HepG2 (cell line): ENCODE measurements around the gene PWP1. TPM values are rescaled to one million over a fixed set of nuclear protein-coding genes. Genes with fewer than 3 reads are reported as not detected.

Experiments
- ARNT ChIP-seq: fragments of 450-650 bp; IDR thresholded peaks from 2 replicates; pipeline ENCODE4 v1.6.1; 2017
- CCDC6 ChIP-seq: sonication (generic); formaldehyde crosslinking; IDR thresholded peaks from 2 replicates; pipeline ENCODE4 v1.8.1; 2022; ENCODE audit warnings: mild to moderate bottlenecking, missing genetic modification reagents, moderate library complexity
- DNMT3B ChIP-seq: conservative IDR thresholded peaks from 2 replicates; pipeline ENCODE4 v1.6.1; 2016; ENCODE audit warnings: missing biosample characterization, control low read depth
- NFIC ChIP-seq: IDR thresholded peaks from 2 replicates; pipeline ENCODE4 v1.6.1; 2012; ENCODE audit warnings: mild to moderate bottlenecking, low read length, inconsistent platforms
- WIZ ChIP-seq: sonication (generic); formaldehyde crosslinking; IDR thresholded peaks from 2 replicates; pipeline ENCODE4 v1.5.1; 2020; ENCODE audit warnings: mild to moderate bottlenecking, missing genetic modification reagents
- ZFP36 ChIP-seq: fragments of 150-350 bp; IDR thresholded peaks from 2 replicates; pipeline ENCODE4 v1.6.1; 2018; ENCODE audit warnings: borderline replicate concordance, low read length, low read depth; ENCODE audit not compliant: partially characterized antibody
- ZKSCAN1 ChIP-seq: fragments of 150-350 bp; IDR thresholded peaks from 2 replicates; pipeline ENCODE4 v1.6.1; 2014; ENCODE audit warnings: low read length
- polyA plus RNA-seq, 8 experiments: library from polyadenylated mRNA; depleted of rRNA in 3 of 8; stranded (reverse) in 7 of 8; unstranded in 1 of 8; fragments of >200 nt; fragmentation: Illumina TruSeq in 4 of 8; extraction: Trizol in 4 of 8; gene quantifications; 2 replicates each; pipeline versions ENCODE4 v1.2.1 to v1.2.3, GENCODE V29; 2011 to 2016; ENCODE audit warnings: low read depth in 4 of 8, missing spikeins in 1 of 8, mixed read lengths in 1 of 8; ENCODE audit not compliant: insufficient read depth in 1 of 8
- total RNA-seq, 5 experiments: library from RNA; depleted of rRNA; stranded (reverse); fragments of >200 nt; fragmentation: Illumina TruSeq; extraction: Trizol; gene quantifications; 2 replicates each; pipeline ENCODE4 v1.2.3, GENCODE V29; 2016; ENCODE audit warnings: low read depth in 1 of 5
- TF ChIP-seq, protein P1 (sequence below): sonication (generic); formaldehyde crosslinking; IDR thresholded peaks from 2 replicates; pipeline ENCODE4 v1.4.0; 2020; ENCODE audit warnings: missing genetic modification reagents, borderline replicate concordance
- TF ChIP-seq, protein P2 (sequence below): IDR thresholded peaks from 2 replicates; pipeline ENCODE4 v1.6.1; 2016; ENCODE audit warnings: control low read depth
- TF ChIP-seq, protein P3 (sequence below): sonication (generic); formaldehyde crosslinking; IDR thresholded peaks from 2 replicates; pipeline ENCODE4 v1.4.0; 2020; ENCODE audit warnings: missing genetic modification reagents, borderline replicate concordance
- TF ChIP-seq, protein P4 (sequence below): sonication (generic); formaldehyde crosslinking; IDR thresholded peaks from 2 replicates; pipeline ENCODE4 v1.8.1; 2023; ENCODE audit warnings: mild to moderate bottlenecking, missing genetic modification reagents
- TF ChIP-seq, protein P5 (sequence below): sonication (generic); formaldehyde crosslinking; IDR thresholded peaks from 2 replicates; pipeline ENCODE4 v1.4.0; 2020; ENCODE audit warnings: missing genetic modification reagents, borderline replicate concordance
- TF ChIP-seq, protein P6 (sequence below): sonication (generic); formaldehyde crosslinking; conservative IDR thresholded peaks from 2 replicates; pipeline ENCODE4 v1.4.0; 2020; ENCODE audit warnings: missing genetic modification reagents

The PWP1 gene
- total and polyA plus RNA-seq, 2 of the 13 experiments (the other 11 are each of a cell fraction or from before 2014, with no cell fraction given), result 65.9 to 70.2 TPM

DNA sequence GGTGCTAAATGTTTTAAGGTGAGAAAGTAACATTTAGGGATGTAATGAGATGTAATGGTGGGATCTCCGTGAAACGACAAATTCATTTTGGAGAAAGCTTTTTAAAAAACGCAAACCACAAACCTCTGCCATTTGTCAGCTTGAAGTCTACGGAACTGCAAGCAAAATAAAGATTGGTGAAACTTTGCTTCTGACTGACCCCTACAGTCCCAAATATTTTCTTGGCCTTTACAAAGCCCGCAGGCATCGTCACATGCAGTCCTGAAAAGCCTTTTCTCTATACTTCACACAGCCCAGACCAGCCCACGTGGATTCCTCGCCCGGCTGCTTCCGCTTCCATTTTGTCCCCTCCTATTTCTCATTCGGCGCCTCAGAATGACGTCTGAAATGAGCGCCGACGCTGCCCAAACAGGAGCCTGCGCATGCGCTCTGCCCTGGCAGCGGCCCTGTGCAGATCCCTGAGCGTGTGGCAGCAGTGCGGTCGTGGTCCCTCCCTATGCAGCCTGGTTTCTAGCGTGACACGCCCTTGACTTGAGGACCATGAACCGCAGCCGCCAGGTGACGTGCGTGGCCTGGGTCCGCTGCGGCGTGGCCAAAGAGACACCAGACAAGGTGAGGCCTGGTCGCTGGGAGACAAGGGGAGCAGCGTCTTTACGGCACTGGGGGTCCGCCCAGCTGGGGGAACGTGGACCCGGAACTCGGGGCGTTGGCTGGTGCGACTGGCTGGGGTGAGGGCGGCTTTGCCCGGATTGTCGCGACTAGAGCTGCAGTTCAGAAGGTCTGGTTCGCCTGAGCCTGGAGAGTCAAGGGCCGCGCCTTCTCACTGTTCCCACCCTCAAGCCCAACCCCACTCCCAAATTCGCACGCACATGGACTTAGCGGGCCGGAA lies at the start of gene PWP1 (continued):
- TF ChIP-seq, protein P1, sequence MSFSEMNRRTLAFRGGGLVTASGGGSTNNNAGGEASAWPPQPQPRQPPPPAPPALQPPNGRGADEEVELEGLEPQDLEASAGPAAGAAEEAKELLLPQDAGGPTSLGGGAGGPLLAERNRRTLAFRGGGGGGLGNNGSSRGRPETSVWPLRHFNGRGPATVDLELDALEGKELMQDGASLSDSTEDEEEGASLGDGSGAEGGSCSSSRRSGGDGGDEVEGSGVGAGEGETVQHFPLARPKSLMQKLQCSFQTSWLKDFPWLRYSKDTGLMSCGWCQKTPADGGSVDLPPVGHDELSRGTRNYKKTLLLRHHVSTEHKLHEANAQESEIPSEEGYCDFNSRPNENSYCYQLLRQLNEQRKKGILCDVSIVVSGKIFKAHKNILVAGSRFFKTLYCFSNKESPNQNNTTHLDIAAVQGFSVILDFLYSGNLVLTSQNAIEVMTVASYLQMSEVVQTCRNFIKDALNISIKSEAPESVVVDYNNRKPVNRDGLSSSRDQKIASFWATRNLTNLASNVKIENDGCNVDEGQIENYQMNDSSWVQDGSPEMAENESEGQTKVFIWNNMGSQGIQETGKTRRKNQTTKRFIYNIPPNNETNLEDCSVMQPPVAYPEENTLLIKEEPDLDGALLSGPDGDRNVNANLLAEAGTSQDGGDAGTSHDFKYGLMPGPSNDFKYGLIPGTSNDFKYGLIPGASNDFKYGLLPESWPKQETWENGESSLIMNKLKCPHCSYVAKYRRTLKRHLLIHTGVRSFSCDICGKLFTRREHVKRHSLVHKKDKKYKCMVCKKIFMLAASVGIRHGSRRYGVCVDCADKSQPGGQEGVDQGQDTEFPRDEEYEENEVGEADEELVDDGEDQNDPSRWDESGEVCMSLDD (CRISPR knock-in tag), result peak; percentile 69; the same call in 1 of the 2 replicates
- no peak for TF ChIP-seq ZKSCAN1
- no peak for TF ChIP-seq ARNT
- TF ChIP-seq, protein P2, sequence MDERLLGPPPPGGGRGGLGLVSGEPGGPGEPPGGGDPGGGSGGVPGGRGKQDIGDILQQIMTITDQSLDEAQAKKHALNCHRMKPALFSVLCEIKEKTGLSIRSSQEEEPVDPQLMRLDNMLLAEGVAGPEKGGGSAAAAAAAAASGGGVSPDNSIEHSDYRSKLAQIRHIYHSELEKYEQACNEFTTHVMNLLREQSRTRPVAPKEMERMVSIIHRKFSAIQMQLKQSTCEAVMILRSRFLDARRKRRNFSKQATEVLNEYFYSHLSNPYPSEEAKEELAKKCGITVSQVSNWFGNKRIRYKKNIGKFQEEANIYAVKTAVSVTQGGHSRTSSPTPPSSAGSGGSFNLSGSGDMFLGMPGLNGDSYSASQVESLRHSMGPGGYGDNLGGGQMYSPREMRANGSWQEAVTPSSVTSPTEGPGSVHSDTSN (CRISPR knock-in tag), result 0 out of 2 replicates have a peak, but pooled peaks have one; percentile 9
- TF ChIP-seq ZFP36, result no peak
- TF ChIP-seq DNMT3B (CRISPR knock-in tag), result peak; percentile 93; the same call in 1 of the 2 replicates
- TF ChIP-seq, protein P3, sequence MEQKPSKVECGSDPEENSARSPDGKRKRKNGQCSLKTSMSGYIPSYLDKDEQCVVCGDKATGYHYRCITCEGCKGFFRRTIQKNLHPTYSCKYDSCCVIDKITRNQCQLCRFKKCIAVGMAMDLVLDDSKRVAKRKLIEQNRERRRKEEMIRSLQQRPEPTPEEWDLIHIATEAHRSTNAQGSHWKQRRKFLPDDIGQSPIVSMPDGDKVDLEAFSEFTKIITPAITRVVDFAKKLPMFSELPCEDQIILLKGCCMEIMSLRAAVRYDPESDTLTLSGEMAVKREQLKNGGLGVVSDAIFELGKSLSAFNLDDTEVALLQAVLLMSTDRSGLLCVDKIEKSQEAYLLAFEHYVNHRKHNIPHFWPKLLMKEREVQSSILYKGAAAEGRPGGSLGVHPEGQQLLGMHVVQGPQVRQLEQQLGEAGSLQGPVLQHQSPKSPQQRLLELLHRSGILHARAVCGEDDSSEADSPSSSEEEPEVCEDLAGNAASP (CRISPR knock-in tag), result peak; percentile 56
- TF ChIP-seq CCDC6 (CRISPR knock-in tag), result peak; percentile 76
- TF ChIP-seq NFIC, result no peak; the same call in 1 of the 2 replicates
- TF ChIP-seq, protein P4, sequence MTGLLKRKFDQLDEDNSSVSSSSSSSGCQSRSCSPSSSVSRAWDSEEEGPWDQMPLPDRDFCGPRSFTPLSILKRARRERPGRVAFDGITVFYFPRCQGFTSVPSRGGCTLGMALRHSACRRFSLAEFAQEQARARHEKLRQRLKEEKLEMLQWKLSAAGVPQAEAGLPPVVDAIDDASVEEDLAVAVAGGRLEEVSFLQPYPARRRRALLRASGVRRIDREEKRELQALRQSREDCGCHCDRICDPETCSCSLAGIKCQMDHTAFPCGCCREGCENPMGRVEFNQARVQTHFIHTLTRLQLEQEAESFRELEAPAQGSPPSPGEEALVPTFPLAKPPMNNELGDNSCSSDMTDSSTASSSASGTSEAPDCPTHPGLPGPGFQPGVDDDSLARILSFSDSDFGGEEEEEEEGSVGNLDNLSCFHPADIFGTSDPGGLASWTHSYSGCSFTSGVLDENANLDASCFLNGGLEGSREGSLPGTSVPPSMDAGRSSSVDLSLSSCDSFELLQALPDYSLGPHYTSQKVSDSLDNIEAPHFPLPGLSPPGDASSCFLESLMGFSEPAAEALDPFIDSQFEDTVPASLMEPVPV (CRISPR knock-in tag), result peak; percentile 77; the same call in 1 of the 2 replicates
- TF ChIP-seq, protein P5, sequence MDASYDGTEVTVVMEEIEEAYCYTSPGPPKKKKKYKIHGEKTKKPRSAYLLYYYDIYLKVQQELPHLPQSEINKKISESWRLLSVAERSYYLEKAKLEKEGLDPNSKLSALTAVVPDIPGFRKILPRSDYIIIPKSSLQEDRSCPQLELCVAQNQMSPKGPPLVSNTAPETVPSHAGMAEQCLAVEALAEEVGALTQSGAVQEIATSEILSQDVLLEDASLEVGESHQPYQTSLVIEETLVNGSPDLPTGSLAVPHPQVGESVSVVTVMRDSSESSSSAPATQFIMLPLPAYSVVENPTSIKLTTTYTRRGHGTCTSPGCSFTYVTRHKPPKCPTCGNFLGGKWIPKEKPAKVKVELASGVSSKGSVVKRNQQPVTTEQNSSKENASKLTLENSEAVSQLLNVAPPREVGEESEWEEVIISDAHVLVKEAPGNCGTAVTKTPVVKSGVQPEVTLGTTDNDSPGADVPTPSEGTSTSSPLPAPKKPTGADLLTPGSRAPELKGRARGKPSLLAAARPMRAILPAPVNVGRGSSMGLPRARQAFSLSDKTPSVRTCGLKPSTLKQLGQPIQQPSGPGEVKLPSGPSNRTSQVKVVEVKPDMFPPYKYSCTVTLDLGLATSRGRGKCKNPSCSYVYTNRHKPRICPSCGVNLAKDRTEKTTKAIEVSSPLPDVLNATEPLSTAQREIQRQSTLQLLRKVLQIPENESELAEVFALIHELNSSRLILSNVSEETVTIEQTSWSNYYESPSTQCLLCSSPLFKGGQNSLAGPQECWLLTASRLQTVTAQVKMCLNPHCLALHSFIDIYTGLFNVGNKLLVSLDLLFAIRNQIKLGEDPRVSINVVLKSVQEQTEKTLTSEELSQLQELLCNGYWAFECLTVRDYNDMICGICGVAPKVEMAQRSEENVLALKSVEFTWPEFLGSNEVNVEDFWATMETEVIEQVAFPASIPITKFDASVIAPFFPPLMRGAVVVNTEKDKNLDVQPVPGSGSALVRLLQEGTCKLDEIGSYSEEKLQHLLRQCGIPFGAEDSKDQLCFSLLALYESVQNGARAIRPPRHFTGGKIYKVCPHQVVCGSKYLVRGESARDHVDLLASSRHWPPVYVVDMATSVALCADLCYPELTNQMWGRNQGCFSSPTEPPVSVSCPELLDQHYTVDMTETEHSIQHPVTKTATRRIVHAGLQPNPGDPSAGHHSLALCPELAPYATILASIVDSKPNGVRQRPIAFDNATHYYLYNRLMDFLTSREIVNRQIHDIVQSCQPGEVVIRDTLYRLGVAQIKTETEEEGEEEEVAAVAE, result 0 out of 2 replicates have a peak, but pooled peaks have one; percentile 56
- TF ChIP-seq WIZ, result peak; percentile 68; the same call in 1 of the 2 replicates
- TF ChIP-seq, protein P6, sequence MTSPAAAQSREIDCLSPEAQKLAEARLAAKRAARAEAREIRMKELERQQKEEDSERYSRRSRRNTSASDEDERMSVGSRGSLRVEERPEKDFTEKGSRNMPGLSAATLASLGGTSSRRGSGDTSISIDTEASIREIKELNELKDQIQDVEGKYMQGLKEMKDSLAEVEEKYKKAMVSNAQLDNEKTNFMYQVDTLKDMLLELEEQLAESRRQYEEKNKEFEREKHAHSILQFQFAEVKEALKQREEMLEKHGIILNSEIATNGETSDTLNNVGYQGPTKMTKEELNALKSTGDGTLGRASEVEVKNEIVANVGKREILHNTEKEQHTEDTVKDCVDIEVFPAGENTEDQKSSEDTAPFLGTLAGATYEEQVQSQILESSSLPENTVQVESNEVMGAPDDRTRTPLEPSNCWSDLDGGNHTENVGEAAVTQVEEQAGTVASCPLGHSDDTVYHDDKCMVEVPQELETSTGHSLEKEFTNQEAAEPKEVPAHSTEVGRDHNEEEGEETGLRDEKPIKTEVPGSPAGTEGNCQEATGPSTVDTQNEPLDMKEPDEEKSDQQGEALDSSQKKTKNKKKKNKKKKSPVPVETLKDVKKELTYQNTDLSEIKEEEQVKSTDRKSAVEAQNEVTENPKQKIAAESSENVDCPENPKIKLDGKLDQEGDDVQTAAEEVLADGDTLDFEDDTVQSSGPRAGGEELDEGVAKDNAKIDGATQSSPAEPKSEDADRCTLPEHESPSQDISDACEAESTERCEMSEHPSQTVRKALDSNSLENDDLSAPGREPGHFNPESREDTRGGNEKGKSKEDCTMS (CRISPR knock-in tag), result no peak
